Measurements from ENCODE around the gene PUM2. TPM values are rescaled to one million over a fixed set of nuclear protein-coding genes. Genes with fewer than 3 reads are reported as not detected.

Gene PUM2
- total and polyA plus RNA-seq, 2 of the 13 experiments (the other 11 are each of a cell fraction or from before 2014, with no cell fraction given) = 69.6 to 69.8 TPM

GRCh38 chr2:20348542-20348941 lies 2.1 kb downstream of the PUM2 start (continued):
- TF ChIP-seq ZNF687 (CRISPR knock-in tag; IDR thresholded peaks at IDR 0.05) (peak; percentile 65), CBX1 (IDR thresholded peaks at IDR 0.05; ENCODE audit: low read depth) (no peak), FOSL2 (CRISPR knock-in tag; IDR thresholded peaks at IDR 0.05) (no peak), PITX1 (CRISPR knock-in tag; IDR thresholded peaks at IDR 0.05) (no peak; the same call in 1 of the 2 replicates), POLR2G (IDR thresholded peaks at IDR 0.05; ENCODE audit: low read depth, low read length) (0 out of 2 replicates have a peak, but pooled peaks have one; percentile 29), EHMT2 (IDR thresholded peaks at IDR 0.05; ENCODE audit: borderline replicate concordance, low read depth, low read length) (no peak), RCOR2 (CRISPR knock-in tag; IDR thresholded peaks at IDR 0.05) (0 out of 2 replicates have a peak, but pooled peaks have one; percentile 54), ZNF337 (CRISPR knock-in tag; IDR thresholded peaks at IDR 0.05; ENCODE audit: borderline replicate concordance, low read depth) (0 out of 2 replicates have a peak, but pooled peaks have one; percentile 32), CENPBD1 (CRISPR knock-in tag; IDR thresholded peaks at IDR 0.05; ENCODE audit: borderline replicate concordance, low read depth) (no peak), ZNF232 (CRISPR knock-in tag; IDR thresholded peaks at IDR 0.05; ENCODE audit: borderline replicate concordance) (peak; percentile 40; the same call in 1 of the 2 replicates), ZSCAN31 (CRISPR knock-in tag; IDR thresholded peaks at IDR 0.05; ENCODE audit: low read depth) (peak; percentile 64; the same call in 1 of the 2 replicates), TRAFD1 (CRISPR knock-in tag; IDR thresholded peaks at IDR 0.05; ENCODE audit: borderline replicate concordance) (no peak)
